ENCODE data around the gene CFAP251. TPM values are rescaled to one million over a fixed set of nuclear protein-coding genes. Genes with fewer than 3 reads are reported as not detected.

Gene CFAP251
- total and polyA plus RNA-seq, 10 of the 15 experiments (the other 5 are each of a cell fraction or from before 2014, with no cell fraction given) = 0.10 to 0.97 (median 0.64) TPM

- intact Hi-C loops (cut with micrococcal nuclease; ENCODE audit: unreplicated experiment) (no loop called here), in situ Hi-C loops (cut with MboI) (no loop called here)
- H4K20me1 ChIP-seq (ENCODE audit: control insufficient read depth, insufficient read depth) = no peaks in the 10 kb centered on the region
- TF ChIP-seq CUX1 (IDR thresholded peaks at IDR 0.05; ENCODE audit: insufficient replicate concordance, low read depth, low read length) = no peak
- TF ChIP-seq CEBPB (IDR thresholded peaks at IDR 0.05; ENCODE audit: borderline replicate concordance in 1 of 2, low read depth in 2 of 2, low read length in 2 of 2) = no peak
- TF ChIP-seq NFYB (IDR thresholded peaks at IDR 0.05; ENCODE audit: insufficient read depth, low read depth, low read length) = no peak
- no peak for TF ChIP-seq SUZ12 (IDR thresholded peaks at IDR 0.05; ENCODE audit: unreplicated experiment)
- no peak for TF ChIP-seq SREBF1 (IDR thresholded peaks at IDR 0.05; ENCODE audit: low read length)
- TF ChIP-seq JUNB (IDR thresholded peaks at IDR 0.05) = no peak
- no peak for TF ChIP-seq ESRRA (IDR thresholded peaks at IDR 0.05; ENCODE audit: low read length)
- no peak for TF ChIP-seq TARDBP (IDR thresholded peaks at IDR 0.05; ENCODE audit: borderline replicate concordance)
- no peak for TF ChIP-seq ZNF622 (IDR thresholded peaks at IDR 0.05)
- TF ChIP-seq BCL3 (IDR thresholded peaks at IDR 0.05; ENCODE audit: borderline replicate concordance, insufficient read depth, low read depth, low read length, poor library complexity, severe bottlenecking) = no peak
- no peak for TF ChIP-seq NBN (IDR thresholded peaks at IDR 0.05)
- TF ChIP-seq SREBF2 (IDR thresholded peaks at IDR 0.05; ENCODE audit: low read length) = no peak
- peaks cover 8% of the 10 kb centered on the region; the same call in 2 of the 3 replicates for H3K9me3 ChIP-seq (replicated peaks; ENCODE audit: control insufficient read depth, insufficient read depth, low read length)
- no peaks in the 10 kb centered on the region for H3K36me3 ChIP-seq (ENCODE audit: control insufficient read depth in 2 of 2, insufficient read depth in 2 of 2, low read length in 1 of 2)
- ChIA-PET SMC1A (ENCODE audit: uncharacterized antibody, unreplicated experiment) (interaction anchor here (1.6 kb wide), 1 partner anchor 10 kb away, joined by 4 read pairs; no protein-coding TSS in a partner anchor), CTCF (no interaction called here), POLR2A (no interaction called here), RAD21 (ENCODE audit: unreplicated experiment) (no interaction called here)
- H2AFZ ChIP-seq (ENCODE audit: control insufficient read depth, low read depth, low read length) = no peak overlapping the region
- H3K4me1 ChIP-seq (ENCODE audit: control insufficient read depth, insufficient read depth, low read length) = peaks cover 4% of the 10 kb centered on the region
- ATAC-seq (no peak), DNase-seq (ENCODE audit: low read depth, low spot score) (no peak), FAIRE-seq (no peak)
- H3K79me2 ChIP-seq (ENCODE audit: control insufficient read depth, insufficient read depth, low read length) = no peaks in the 10 kb centered on the region
- no peak overlapping the region for H3K4me2 ChIP-seq (ENCODE audit: control insufficient read depth, insufficient read depth)
- WGBS (ENCODE audit: insufficient coverage, insufficient replicate concordance, low lambda C conversion rate, missing lambda C conversion rate) = 70% methylated on average over 4 of the region's 4 CpGs
- H3K27ac ChIP-seq (ENCODE audit: control insufficient read depth, insufficient read depth) = no peak overlapping the region
- H3K9ac ChIP-seq (ENCODE audit: control insufficient read depth, insufficient read depth, low read length) = no peak overlapping the region
- no TSS peak for BruUV-seq (replicated peaks)
- no peak overlapping the region for H3K4me3 ChIP-seq
- H3K27me3 ChIP-seq (replicated peaks in 1 of 2; ENCODE audit: control insufficient read depth in 2 of 2, insufficient read depth in 2 of 2, low read length in 1 of 2) = no peaks in the 10 kb centered on the region; a peak in 1 of 4 replicates
These were observed 51.3 kb downstream of the CFAP251 start for GRCh38 chr12:121969726-121970125.

Measured in GM12878 (cell line).